Kidney (tissue), 14 donors: ENCODE measurements around the gene ZNF665. TPM values are rescaled to one million over a fixed set of nuclear protein-coding genes. Genes with fewer than 3 reads are reported as not detected.
"Not testable (repeated sequence)": the region's sequence is repeated elsewhere in the genome, so short reads cannot be mapped to it uniquely, and the experiment has no call there.

ENCODE experiments used
- DNase-seq, 5 donors: peaks; one replicate each; pipeline ENCODE4 v3.0.0-alpha.2; 2013 to 2020
- FAIRE-seq: peaks from 2 replicates; lab custom pipeline; 2012; peaks lifted over from hg19 to GRCh38; lab: Jason Lieb, UNC
- H3K27ac ChIP-seq, 2 donors: one replicate each; pipeline ENCODE4 v1.7.0; 2013; ENCODE audit warnings: low read depth in 2 of 2, low read length in 2 of 2, inconsistent platforms in 1 of 2
- H3K27me3 ChIP-seq: one replicate; pipeline ENCODE4 v1.7.1; 2013; ENCODE audit warnings: low read length, inconsistent platforms; ENCODE audit not compliant: control insufficient read depth, insufficient read depth
- H3K36me3 ChIP-seq, 3 donors: one replicate each; pipeline versions ENCODE4 v1.7.0 to v1.7.1; 2013; ENCODE audit warnings: low read length in 3 of 3, control low read depth in 1 of 3, inconsistent platforms in 1 of 3; ENCODE audit not compliant: insufficient read depth in 3 of 3, control insufficient read depth in 2 of 3
- H3K4me1 ChIP-seq, 3 donors: one replicate each; pipeline versions ENCODE4 v1.7.0 to v1.7.1; 2013; ENCODE audit warnings: low read length in 3 of 3, inconsistent platforms in 1 of 3, low read depth in 1 of 3; ENCODE audit not compliant: control insufficient read depth in 2 of 3, insufficient read depth in 2 of 3
- H3K4me3 ChIP-seq, 3 donors: one replicate each; pipeline versions ENCODE4 v1.7.0 to v1.8.1; 2013; ENCODE audit warnings: low read length in 3 of 3, control low read depth in 1 of 3, inconsistent platforms in 1 of 3
- H3K9ac ChIP-seq, 3 donors: one replicate each; pipeline versions ENCODE4 v1.7.0 to v1.7.1; 2013; ENCODE audit warnings: low read length in 3 of 3, control low read depth in 1 of 3, inconsistent platforms in 1 of 3
- H3K9me3 ChIP-seq, 3 donors: one replicate each; pipeline versions ENCODE4 v1.7.0 to v1.7.1; 2013; ENCODE audit warnings: low read length in 3 of 3, control low read depth in 1 of 3, inconsistent platforms in 1 of 3; ENCODE audit not compliant: control insufficient read depth in 2 of 3, insufficient read depth in 1 of 3
- CTCF ChIP-seq: IDR thresholded peaks from 3 replicates; pipeline ENCODE4 v1.5.1; 2012; ENCODE audit warnings: mild to moderate bottlenecking, moderate library complexity, borderline replicate concordance; ENCODE audit not compliant: insufficient read depth; ENCODE audit errors: extremely low read depth
- intact Hi-C: fragments of 100-400 bp; cut with DNase I; formaldehyde crosslinking; loops from one replicate; pipeline ENCODE4 v1.11.1; 2022
- polyA plus RNA-seq: library from polyadenylated mRNA; stranded (reverse); fragments of 350-450 nt; fragmentation: Illumina TruSeq; extraction: RNeasy Lipid Tissue Mini Kit (QIAGEN cat#74804); gene quantifications from one replicate; pipeline ENCODE4 v1.2.3, GENCODE V29; 2014; ENCODE audit warnings: low read depth, low replicate concordance; ENCODE audit not compliant: insufficient read depth
- total RNA-seq: library from RNA; stranded (reverse); fragmentation: NEBNext Ultra II Directional; extraction: Animal tissue kit (Norgen Biotek cat#: 25700); gene quantifications from one replicate; pipeline ENCODE4 v1.2.1, GENCODE V29; 2021
- donor health status: control.
- donor health status: control.
- donor health status: control.
- donor health status: control.
- donor health status: control.
- donor health status: DM: yes; HTN: yes; CAD: no.
- donor health status: Normal renal cell carcinoma (clear cell type).

The ZNF665 gene
- total and polyA plus RNA-seq, 2 donors from 2014 or later, result 2.2 to 5.4 TPM

- Histone ChIP-seq H3K4me1 (peaks cover 0 to 4% (median 0%) of the 10 kb centered on the region in 3 donors), H3K27me3 (no peaks in the 10 kb centered on the region), H3K36me3 (no peaks in the 10 kb centered on the region), H3K4me3 (peak overlapping the region; percentile 74 to 94 (median 90)), H3K9ac (peak overlapping the region in 1 of 3 donors; percentile 35), H3K27ac (no peak overlapping the region), H3K9me3 (no peaks in the 10 kb centered on the region)
- DNase-seq (peak in 1 of 5 donors; percentile 53), FAIRE-seq (no peak)
- intact Hi-C loops, result no loop called here
- no peak for TF ChIP-seq CTCF
These were observed 521 bp upstream of the ZNF665 start for GRCh38 chr19:53193535-53194222.

GRCh38 chr19:53190253-53190652 is 2.9 kb downstream of the ZNF665 start:
- TF ChIP-seq CTCF, result no peak
- no peak overlapping the region for H3K9ac ChIP-seq
- no peaks in the 10 kb centered on the region for H3K9me3 ChIP-seq
- H3K4me1 ChIP-seq, result peaks cover 0 to 4% (median 0%) of the 10 kb centered on the region in 3 donors
- intact Hi-C loops, result no loop called here
- FAIRE-seq, result no peak
- no peak overlapping the region for H3K4me3 ChIP-seq
- no peaks in the 10 kb centered on the region for H3K36me3 ChIP-seq
- no peak overlapping the region for H3K27ac ChIP-seq
- no peak for DNase-seq
- no peaks in the 10 kb centered on the region for H3K27me3 ChIP-seq

- DNase-seq, result peak in 3 of 5 donors; percentile 33 to 40 (median 38)
- H3K36me3 ChIP-seq, H3K9ac ChIP-seq, intact Hi-C loops, H3K4me1 ChIP-seq, H3K9me3 ChIP-seq, H3K4me3 ChIP-seq, H3K27me3 ChIP-seq, H3K27ac ChIP-seq, FAIRE-seq: not testable (repeated sequence)
These were observed 3.4 kb downstream of the ZNF665 start for GRCh38 chr19:53189691-53190198.

GRCh38 chr19:53185155-53185882 is 7.8 kb downstream of the ZNF665 start:
- H3K4me3 ChIP-seq, H3K27me3 ChIP-seq, DNase-seq, H3K9ac ChIP-seq, FAIRE-seq, H3K4me1 ChIP-seq, H3K9me3 ChIP-seq, intact Hi-C loops, H3K27ac ChIP-seq, H3K36me3 ChIP-seq: not testable (repeated sequence)
